Neutrophil (primary cell): Measurements from ENCODE around the gene SLC22A5.

ENCODE experiments used
- H3K27ac ChIP-seq: fragments of 200-600 bp; sonication (generic); 2 replicates; pipeline ENCODE4 v1.5.1; 2016; ENCODE audit warnings: mild to moderate bottlenecking, moderate library complexity
- H3K27me3 ChIP-seq: fragments of 200-600 bp; sonication (generic); 2 replicates; pipeline ENCODE4 v1.6.0; 2016; ENCODE audit warnings: mild to moderate bottlenecking
- H3K36me3 ChIP-seq: fragments of 200-600 bp; sonication (generic); 2 replicates; pipeline ENCODE4 v1.5.1; 2017
- H3K4me1 ChIP-seq, 2 experiments: fragments of 200-600 bp in 1 of 2; sonication (generic) in 1 of 2; 1 replicate in 1 of 2; 2 replicates in 1 of 2; pipeline versions ENCODE4 v1.5.1 to v1.6.1; 2013 to 2016; ENCODE audit warnings: low read depth in 1 of 2, low read length in 1 of 2, mild to moderate bottlenecking in 1 of 2, moderate library complexity in 1 of 2; ENCODE audit not compliant: control insufficient read depth in 1 of 2, insufficient read depth in 1 of 2
- H3K4me3 ChIP-seq, 2 experiments: fragments of 200-600 bp in 1 of 2; sonication (generic) in 1 of 2; 1 replicate in 1 of 2; 2 replicates in 1 of 2; pipeline ENCODE4 v1.5.1; 2013 to 2016; ENCODE audit warnings: low read depth in 1 of 2, low read length in 1 of 2, mild to moderate bottlenecking in 1 of 2, moderate library complexity in 1 of 2
- H3K9me3 ChIP-seq: fragments of 200-600 bp; sonication (generic); 2 replicates; pipeline ENCODE4 v1.5.1; 2016
- TF ChIP-seq, protein P1 (sequence below): fragments of 200-600 bp; sonication (generic); IDR thresholded peaks from 2 replicates; pipeline ENCODE4 v1.5.1; 2016; ENCODE audit warnings: antibody characterized with exemption

The SLC22A5 gene

DNA sequence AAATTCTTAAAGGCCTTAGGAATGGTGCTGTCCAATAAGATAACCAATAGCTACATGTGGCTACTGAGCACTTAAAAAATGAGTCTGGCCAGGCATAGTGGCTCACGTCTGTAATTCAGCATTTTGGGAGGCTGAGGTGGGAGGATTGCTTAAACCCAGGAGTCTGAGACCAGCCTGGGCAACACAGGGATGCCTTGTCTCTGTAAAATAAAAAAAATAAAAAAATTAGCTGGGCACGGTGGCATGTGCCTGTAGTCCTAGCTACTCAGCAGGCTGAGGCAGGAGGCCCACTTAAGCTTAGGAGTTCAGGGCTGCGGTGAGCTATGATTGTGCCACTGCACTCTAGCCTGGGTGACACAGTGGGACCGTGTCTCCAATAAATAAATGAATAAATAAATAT is 1.3 kb upstream of the SLC22A5 start:
- H3K9me3 ChIP-seq = no peaks in the 10 kb centered on the region
- peaks cover 30% of the 10 kb centered on the region for H3K27me3 ChIP-seq
- peaks cover 10 to 20% of the 10 kb centered on the region in 2 experiments for H3K4me1 ChIP-seq
- no peak overlapping the region for H3K4me3 ChIP-seq
- H3K27ac ChIP-seq = no peak overlapping the region
- TF ChIP-seq, protein P1, sequence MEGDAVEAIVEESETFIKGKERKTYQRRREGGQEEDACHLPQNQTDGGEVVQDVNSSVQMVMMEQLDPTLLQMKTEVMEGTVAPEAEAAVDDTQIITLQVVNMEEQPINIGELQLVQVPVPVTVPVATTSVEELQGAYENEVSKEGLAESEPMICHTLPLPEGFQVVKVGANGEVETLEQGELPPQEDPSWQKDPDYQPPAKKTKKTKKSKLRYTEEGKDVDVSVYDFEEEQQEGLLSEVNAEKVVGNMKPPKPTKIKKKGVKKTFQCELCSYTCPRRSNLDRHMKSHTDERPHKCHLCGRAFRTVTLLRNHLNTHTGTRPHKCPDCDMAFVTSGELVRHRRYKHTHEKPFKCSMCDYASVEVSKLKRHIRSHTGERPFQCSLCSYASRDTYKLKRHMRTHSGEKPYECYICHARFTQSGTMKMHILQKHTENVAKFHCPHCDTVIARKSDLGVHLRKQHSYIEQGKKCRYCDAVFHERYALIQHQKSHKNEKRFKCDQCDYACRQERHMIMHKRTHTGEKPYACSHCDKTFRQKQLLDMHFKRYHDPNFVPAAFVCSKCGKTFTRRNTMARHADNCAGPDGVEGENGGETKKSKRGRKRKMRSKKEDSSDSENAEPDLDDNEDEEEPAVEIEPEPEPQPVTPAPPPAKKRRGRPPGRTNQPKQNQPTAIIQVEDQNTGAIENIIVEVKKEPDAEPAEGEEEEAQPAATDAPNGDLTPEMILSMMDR = no peak
- no peaks in the 10 kb centered on the region for H3K36me3 ChIP-seq

GRCh38 chr5:132369007-132369473 is 470 bp upstream of the SLC22A5 start:
- Histone ChIP-seq H3K27ac (no peak overlapping the region), H3K4me3 (peak overlapping the region; percentile 68 to 85), H3K27me3 (peaks cover 30% of the 10 kb centered on the region), H3K9me3 (no peaks in the 10 kb centered on the region), H3K36me3 (no peaks in the 10 kb centered on the region), H3K4me1 (peaks cover 10 to 20% of the 10 kb centered on the region in 2 experiments)
- TF ChIP-seq, protein P1 = no peak

DNA sequence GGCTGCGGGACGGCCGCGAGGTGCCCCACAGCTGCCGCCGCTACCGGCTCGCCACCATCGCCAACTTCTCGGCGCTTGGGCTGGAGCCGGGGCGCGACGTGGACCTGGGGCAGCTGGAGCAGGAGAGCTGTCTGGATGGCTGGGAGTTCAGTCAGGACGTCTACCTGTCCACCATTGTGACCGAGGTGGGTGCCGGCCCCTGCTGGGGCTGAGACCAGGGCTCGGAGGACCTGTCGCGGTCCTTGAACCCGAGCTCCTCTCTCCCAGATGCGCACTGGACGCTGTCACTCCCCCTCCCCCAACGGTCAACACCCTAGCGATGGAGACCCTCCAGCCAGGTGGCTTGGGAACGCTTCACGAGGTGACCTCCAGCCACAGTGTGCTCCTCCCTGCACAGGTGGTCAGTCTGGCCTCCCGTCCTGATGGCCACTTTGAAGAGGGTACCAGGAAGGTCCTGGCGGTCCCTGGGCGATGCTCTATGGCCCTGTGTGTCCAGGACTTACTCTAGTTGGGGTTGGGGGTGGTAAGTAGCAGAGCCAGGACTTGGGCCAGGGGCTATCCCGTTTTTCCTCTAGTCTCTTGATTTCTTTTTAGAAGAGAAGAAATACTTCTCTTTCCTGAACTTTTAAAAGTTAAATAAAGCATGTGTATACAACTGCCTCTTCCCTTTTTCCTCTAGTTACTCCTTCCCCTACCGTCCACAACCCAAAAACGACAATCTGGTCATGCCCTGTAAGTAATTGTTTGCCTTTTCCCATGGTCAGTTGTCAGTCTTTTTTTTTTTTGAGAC is 866 bp downstream of the SLC22A5 start:
- Histone ChIP-seq H3K4me3 (peak overlapping the region; percentile 68 to 85), H3K27me3 (peaks cover 30% of the 10 kb centered on the region), H3K4me1 (peaks cover 10 to 13% of the 10 kb centered on the region in 2 experiments), H3K27ac (peak overlapping the region; percentile 34), H3K9me3 (no peaks in the 10 kb centered on the region), H3K36me3 (no peaks in the 10 kb centered on the region)
- TF ChIP-seq, protein P1 = no peak

GRCh38 chr5:132370971-132371602 is 1.6 kb downstream of the SLC22A5 start:
- no peak overlapping the region for H3K27ac ChIP-seq
- TF ChIP-seq, protein P1 = no peak
- no peaks in the 10 kb centered on the region for H3K9me3 ChIP-seq
- no peak overlapping the region for H3K4me3 ChIP-seq
- peaks cover 10 to 13% of the 10 kb centered on the region in 2 experiments for H3K4me1 ChIP-seq
- H3K27me3 ChIP-seq = peaks cover 30% of the 10 kb centered on the region
- no peaks in the 10 kb centered on the region for H3K36me3 ChIP-seq

DNA sequence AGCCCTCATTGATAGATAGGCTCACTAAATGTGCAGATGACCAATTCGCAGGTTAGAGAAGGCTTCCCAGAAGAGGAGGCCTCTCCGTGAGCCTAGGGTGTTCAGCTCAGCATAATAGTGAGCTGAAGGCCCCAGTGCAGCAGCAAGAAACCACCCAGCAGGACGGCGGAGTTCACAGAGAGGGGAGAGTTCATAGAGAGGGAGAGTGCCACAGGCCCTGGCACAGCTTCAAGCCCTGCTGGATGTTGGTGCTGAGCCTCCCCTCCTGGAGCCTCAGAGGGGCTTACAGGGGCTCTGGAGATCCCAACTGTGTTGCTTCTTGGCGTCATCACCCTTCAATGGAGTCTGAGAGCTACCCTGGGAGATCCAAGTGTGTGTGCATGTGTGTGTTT is 2.1 kb downstream of the SLC22A5 start:
- no peaks in the 10 kb centered on the region for H3K9me3 ChIP-seq
- TF ChIP-seq, protein P1 = no peak
- H3K4me3 ChIP-seq = no peak overlapping the region

More for the DNA sequence above, 2.1 kb downstream of the SLC22A5 start:
- Histone ChIP-seq H3K27me3 (peaks cover 30% of the 10 kb centered on the region), H3K27ac (no peak overlapping the region), H3K4me1 (peaks cover 10 to 13% of the 10 kb centered on the region in 2 experiments), H3K36me3 (no peaks in the 10 kb centered on the region)
